ENCODE data around the gene SLC25A26.
"Not testable (repeated sequence)": the region's sequence is repeated elsewhere in the genome, so short reads cannot be mapped to it uniquely, and the experiment has no call there.

Gene SLC25A26

DNA sequence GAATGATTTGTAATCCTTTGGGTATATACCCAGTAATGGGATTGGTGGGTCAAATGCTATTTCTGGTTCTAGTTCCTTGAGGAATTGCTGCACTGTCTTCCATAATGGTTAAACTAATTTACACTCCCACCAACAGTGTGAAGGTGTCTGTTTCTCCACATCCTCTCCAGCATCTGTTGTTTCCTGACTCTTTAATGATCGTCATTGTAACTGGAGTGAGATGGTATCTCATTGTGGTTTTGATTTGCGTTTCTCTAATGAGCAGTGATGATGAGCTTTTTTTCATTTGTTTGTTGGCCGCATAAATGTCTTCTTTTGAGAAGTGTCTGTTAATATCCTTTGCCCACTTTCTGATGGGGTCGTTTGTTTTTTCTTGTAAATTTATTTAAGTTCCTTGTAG, 86.2 kb downstream of the SLC25A26 start:
- not testable (repeated sequence) for DNase-seq (ENCODE audit: low read depth, low spot score); H3K27ac ChIP-seq

- H3K27ac ChIP-seq = no peak overlapping the region
- no peak for DNase-seq (ENCODE audit: low read depth, low spot score)
Observed at GRCh38 chr3:66312039-66312438, 91.2 kb downstream of the SLC25A26 start.

GRCh38 chr3:66314455-66314854, 93.7 kb downstream of the SLC25A26 start:
- H3K27ac ChIP-seq = no peak overlapping the region
- DNase-seq (ENCODE audit: low read depth, low spot score) = no peak

DNA sequence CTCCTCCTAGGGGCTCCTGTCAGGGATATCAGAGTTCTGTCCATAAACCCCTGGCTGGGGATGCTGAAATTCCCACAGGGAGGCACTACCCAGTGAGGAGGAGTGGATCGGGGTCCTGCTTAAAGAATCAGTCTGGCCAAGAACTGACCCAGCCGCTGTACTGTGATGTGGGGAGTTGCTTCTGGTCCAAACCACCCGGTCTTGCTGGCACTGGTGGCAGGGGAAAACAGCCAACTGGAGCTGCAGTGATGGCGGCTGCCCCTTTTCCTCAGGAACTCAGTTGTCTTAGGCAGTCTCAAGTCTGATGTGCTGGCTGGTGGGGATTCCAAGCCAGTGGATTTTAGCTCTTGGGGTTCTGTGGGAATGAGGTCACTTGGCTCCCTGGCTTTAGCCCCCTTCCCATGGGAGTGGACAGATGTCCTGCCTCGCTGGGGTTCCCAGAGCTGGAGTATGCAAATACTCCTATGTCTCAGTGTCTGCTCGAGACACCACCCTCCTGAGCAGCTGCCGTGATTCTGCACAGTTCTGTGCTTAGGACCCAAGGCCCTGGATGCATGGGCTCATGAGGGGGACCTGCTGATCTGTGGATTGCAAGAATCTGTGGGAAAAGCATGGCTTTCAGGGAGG, 97.1 kb downstream of the SLC25A26 start:
- no peak for DNase-seq (ENCODE audit: low read depth, low spot score)
- H3K27ac ChIP-seq = no peak overlapping the region

DNA sequence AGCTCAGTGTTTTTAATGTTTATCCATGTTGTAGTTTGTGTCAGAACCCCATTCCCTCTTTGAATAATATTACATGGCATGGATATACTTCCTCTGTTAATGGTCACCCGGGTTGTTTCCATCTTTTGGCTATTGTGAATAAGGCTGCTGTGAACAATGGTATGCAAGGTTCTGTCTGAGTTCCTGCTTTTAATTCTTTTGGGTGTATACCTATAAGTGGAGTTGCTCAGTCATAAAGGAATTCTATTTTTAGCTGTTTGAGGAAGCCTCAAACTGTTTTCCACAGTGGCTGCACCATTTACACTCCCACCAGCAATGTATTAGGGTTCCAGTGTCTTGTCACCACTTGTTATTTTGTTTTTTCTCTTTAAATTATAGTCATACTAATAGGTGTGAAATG, 99.6 kb downstream of the SLC25A26 start:
- DNase-seq (ENCODE audit: low read depth, low spot score) = no peak

DNA sequence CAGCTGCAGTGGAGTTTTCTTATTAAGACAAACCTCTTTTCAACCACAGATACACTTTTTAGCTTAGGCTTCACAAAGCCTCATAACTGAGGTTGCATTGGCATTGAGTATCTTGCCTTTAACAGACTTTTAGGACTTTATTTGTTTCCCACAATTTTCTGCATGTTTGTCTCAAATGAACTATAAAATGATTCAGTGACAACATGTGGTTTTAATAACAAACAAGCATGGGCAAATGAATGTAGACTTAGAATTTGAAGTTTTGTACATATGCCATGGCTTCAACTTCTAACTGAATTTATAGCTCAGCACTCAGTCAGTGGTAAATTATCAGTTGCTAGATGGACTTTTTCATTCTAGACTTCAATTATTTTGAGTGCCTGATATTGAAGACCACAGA, 101.6 kb downstream of the SLC25A26 start:
- DNase-seq (ENCODE audit: low read depth, low spot score) = no peak

More for the DNA sequence above, 99.6 kb downstream of the SLC25A26 start:
- H3K27ac ChIP-seq = no peak overlapping the region

DNA sequence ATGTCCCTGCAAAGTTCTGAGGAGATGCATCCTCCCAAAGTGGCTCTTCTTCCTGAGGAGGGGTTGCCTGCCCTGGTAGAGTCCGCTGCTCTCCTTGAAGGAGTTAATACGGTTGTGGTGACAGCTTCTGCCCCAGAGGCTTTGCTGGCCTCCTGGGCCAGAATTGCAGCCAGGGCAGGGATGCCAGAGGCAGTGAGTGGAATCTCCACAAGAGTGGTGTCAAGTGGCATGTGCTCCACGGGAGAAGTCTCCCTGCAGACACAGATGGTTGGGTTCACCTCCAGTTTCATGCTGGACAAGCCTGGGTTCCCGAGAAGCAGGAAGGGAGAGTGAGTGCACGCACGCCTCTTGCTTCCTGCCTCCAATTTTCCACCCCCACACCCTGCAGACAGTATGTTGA, 105.5 kb downstream of the SLC25A26 start:
- H3K27ac ChIP-seq = no peak overlapping the region
- DNase-seq (ENCODE audit: low read depth, low spot score) = no peak

More for the DNA sequence above, 101.6 kb downstream of the SLC25A26 start:
- no peak overlapping the region for H3K27ac ChIP-seq

DNA sequence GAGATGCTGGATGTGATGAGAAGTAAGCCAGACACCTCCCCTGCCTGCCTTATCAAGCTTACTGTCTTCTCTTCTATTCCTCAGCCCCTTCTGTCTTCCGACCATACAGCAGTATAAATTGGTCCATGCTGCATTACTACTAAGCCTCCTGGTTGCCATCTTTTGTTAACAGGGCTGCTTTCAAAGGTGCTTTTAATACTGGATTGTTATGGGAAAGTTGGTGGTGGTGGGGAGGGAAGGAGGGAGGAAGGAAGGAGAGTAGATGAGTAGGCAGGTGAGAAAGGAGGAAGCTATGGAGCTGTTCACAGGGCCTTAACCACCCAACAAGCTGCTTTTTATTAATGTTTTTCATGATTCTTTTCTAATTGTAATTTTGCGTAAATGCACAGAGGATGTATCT, 114.9 kb downstream of the SLC25A26 start:
- H3K27ac ChIP-seq = no peak overlapping the region
- DNase-seq (ENCODE audit: low read depth, low spot score) = no peak

- H3K27ac ChIP-seq = no peak overlapping the region
- DNase-seq (ENCODE audit: low read depth, low spot score) = no peak
Observed at GRCh38 chr3:66336333-66336766, 115.5 kb downstream of the SLC25A26 start.

DNA sequence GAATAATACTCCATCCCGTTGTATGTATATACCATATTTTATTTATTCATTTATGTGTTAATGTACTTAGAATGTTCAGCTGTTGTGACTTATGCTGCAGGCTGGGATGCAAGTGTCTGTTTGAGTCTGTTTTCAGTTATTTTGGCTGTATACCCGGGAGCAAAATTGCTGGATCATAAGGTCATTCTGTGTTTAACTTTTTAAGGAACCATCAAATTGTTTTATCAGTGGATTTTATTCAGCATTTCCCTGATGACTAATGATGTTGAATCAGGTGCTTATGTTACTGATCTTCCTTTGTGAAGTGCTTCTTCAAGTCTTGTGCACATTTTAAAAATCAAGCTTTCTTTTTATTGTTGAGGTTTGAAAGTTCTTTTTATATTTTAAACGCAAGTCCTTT, 118.1 kb downstream of the SLC25A26 start:
- no peak overlapping the region for H3K27ac ChIP-seq
- no peak for DNase-seq (ENCODE audit: low read depth, low spot score)

DNA sequence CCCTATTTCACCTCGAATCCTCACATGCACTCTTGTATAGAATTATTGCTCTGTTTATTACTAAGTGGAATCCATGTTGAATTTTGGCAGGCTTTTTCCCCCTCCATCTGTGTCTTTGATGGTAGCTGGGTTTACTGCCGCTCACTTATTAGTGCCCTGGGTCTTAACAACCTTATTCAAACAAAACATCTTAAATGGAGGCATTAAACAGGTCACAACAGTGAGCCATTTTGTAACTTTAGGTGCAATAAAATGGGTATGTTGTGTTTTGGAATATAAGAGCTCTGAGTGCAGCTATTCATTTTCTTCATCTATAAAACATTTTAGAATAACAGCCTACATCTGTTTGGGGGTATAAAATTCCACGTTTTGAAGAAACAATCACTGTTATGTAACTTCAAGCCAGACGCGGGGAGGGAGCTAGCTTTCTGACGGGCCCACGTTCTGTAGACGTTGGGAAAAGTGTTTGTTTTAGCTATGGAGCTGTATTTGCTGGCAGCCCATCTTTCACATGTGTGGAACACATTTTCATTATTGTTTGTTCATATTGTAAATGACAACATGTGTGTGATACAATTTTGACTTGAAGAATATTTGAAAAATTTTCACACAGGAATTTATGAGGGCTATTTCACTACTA, 122.0 kb downstream of the SLC25A26 start:
- DNase-seq (ENCODE audit: low read depth, low spot score) = no peak

GRCh38 chr3:66344391-66344811, 123.6 kb downstream of the SLC25A26 start:
- no peak for DNase-seq (ENCODE audit: low read depth, low spot score)
- no peak overlapping the region for H3K27ac ChIP-seq

More for the DNA sequence above, 122.0 kb downstream of the SLC25A26 start:
- H3K27ac ChIP-seq = no peak overlapping the region

DNA sequence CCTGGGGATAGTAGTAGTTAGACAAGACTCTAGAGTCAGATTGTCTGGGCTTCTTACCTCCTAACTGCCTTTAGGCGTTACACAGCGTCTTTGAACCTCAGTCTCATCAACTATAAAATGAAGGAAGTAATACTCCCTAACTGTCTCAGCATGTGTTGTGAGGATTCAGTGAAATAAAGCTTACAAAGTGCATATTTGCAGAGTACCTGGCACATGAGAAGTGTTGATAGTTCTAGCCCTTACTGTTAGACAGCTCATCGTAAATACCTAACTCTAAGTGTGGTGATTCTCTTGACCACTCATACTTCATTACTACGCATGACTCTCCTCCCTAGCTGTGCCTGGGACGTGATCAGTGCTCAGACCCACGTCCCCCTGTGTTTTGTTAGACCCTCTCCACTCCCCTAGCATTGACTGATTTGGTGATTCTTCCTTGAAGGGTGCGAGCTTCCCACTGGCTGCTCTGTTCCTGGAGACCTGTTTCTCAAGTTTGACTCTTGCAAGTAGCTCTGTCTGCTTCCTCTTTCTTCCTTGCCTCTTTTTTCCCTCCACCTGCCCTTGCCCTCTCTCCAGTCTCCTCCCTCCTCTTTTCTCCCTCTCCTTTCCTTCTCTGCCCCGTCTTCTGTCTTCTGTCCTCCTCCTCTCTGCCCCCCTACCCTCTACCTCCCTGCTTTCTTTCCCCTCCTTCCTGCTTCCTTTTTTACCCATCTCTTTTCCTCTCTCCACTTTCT, 124.2 kb downstream of the SLC25A26 start:
- DNase-seq (ENCODE audit: low read depth, low spot score) = no peak
- H3K27ac ChIP-seq = no peak overlapping the region

DNA sequence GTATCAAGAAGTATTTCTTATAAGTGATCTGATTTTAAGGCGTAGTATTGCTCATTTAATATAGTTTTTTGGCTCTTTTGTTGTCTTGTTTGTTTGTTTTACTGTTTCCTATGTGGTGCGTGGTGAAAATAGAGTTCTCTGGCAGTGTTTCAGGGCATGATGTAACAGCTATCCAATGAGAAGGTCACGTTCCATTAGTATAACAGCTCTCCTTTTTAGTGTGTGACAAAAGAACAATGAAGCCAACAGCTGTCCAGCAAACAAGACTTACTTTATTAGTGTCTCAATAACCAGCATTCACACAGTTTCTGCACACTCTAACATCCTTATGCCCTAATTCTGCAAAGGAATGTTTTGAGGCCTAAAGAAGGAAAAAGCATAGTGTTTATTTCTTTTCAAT, 127.9 kb downstream of the SLC25A26 start:
- H3K27ac ChIP-seq = no peak overlapping the region
- DNase-seq (ENCODE audit: low read depth, low spot score) = no peak

DNA sequence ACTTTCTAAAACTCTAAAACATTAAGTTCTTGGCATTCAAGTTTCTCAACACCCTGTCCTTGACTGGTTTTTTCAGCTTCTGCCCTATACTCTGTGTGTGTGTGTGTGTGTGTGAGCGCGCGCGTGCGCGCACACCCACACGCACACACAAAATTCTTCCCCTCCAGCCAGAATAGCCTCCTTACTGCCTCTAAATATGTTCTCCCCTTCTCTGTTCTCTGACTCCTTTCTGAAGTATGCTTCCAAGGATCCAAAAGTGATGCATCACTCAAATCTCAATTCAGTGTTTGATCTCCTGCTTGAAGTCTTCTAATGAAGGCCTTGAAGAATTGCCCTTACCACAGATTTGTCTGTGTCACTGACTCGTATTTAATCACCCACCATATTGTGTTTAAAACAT, 129.8 kb downstream of the SLC25A26 start:
- H3K27ac ChIP-seq = no peak overlapping the region
- DNase-seq (ENCODE audit: low read depth, low spot score) = no peak

- DNase-seq (ENCODE audit: low read depth, low spot score) = no peak
- H3K27ac ChIP-seq = no peak overlapping the region
Observed at GRCh38 chr3:66353039-66353438, 132.2 kb downstream of the SLC25A26 start.

GRCh38 chr3:66353530-66353929, 132.7 kb downstream of the SLC25A26 start:
- no peak overlapping the region for H3K27ac ChIP-seq
- no peak for DNase-seq (ENCODE audit: low read depth, low spot score)

DNA sequence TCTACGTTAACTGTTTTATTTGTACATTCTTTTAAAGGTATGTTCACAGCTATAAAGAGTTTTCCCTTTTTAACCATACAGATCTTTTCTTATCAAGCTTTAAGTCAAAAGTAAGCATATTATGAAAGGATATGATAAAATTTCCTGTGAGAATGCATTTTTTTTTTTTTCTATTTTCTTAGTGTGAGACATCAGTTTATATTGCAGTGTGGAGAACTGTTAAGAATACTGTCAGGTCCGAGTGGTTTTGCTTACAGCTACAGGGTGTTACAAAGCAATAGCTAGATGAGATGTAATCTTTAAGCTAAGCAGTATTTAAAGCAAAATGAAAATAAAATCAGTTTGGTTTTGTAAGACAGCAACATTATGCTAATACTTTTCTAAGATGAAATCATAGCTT, 133.2 kb downstream of the SLC25A26 start:
- no peak for DNase-seq (ENCODE audit: low read depth, low spot score)
- H3K27ac ChIP-seq = no peak overlapping the region

- H3K27ac ChIP-seq = no peak overlapping the region
- no peak for DNase-seq (ENCODE audit: low read depth, low spot score)
Observed at GRCh38 chr3:66355394-66355793, 134.6 kb downstream of the SLC25A26 start.

- H3K27ac ChIP-seq = no peak overlapping the region
- no peak for DNase-seq (ENCODE audit: low read depth, low spot score)
Observed at GRCh38 chr3:66355997-66356396, 135.2 kb downstream of the SLC25A26 start.

GRCh38 chr3:66361356-66361755, 140.6 kb downstream of the SLC25A26 start:
- no peak for DNase-seq (ENCODE audit: low read depth, low spot score)
- H3K27ac ChIP-seq = no peak overlapping the region

Data from epithelial cell of prostate (primary cell).